GM12874 (cell line): ENCODE results near the gene RSU1.

ENCODE experiments used
- CTCF ChIP-seq: IDR thresholded peaks from 2 replicates; pipeline ENCODE4 v1.5.1; 2011; ENCODE audit warnings: low read depth, mild to moderate bottlenecking, control low read depth, low read length, moderate library complexity; ENCODE audit not compliant: insufficient read depth

The RSU1 gene

GRCh38 chr10:16769331-16769730, 47.9 kb downstream of the RSU1 start:
- TF ChIP-seq CTCF: no peak

GRCh38 chr10:16768702-16769101, 48.5 kb downstream of the RSU1 start:
- TF ChIP-seq CTCF: no peak

- no peak for TF ChIP-seq CTCF
Measured at GRCh38 chr10:16765509-16766375, 51.5 kb downstream of the RSU1 start.

GRCh38 chr10:16761300-16761699, 55.9 kb downstream of the RSU1 start:
- no peak for TF ChIP-seq CTCF

GRCh38 chr10:16756561-16757221, 60.5 kb downstream of the RSU1 start:
- no peak for TF ChIP-seq CTCF

GRCh38 chr10:16754765-16755164, 62.5 kb downstream of the RSU1 start:
- TF ChIP-seq CTCF: no peak

GRCh38 chr10:16752099-16752498, 65.1 kb downstream of the RSU1 start:
- no peak for TF ChIP-seq CTCF
